ENCODE results near the gene ACOX2. TPM values are rescaled to one million over a fixed set of nuclear protein-coding genes. Genes with fewer than 3 reads are reported as not detected.

Gene ACOX2
- total and polyA plus RNA-seq, 9 donors: 6.8 to 57.7 (median 23.7) TPM

DNA sequence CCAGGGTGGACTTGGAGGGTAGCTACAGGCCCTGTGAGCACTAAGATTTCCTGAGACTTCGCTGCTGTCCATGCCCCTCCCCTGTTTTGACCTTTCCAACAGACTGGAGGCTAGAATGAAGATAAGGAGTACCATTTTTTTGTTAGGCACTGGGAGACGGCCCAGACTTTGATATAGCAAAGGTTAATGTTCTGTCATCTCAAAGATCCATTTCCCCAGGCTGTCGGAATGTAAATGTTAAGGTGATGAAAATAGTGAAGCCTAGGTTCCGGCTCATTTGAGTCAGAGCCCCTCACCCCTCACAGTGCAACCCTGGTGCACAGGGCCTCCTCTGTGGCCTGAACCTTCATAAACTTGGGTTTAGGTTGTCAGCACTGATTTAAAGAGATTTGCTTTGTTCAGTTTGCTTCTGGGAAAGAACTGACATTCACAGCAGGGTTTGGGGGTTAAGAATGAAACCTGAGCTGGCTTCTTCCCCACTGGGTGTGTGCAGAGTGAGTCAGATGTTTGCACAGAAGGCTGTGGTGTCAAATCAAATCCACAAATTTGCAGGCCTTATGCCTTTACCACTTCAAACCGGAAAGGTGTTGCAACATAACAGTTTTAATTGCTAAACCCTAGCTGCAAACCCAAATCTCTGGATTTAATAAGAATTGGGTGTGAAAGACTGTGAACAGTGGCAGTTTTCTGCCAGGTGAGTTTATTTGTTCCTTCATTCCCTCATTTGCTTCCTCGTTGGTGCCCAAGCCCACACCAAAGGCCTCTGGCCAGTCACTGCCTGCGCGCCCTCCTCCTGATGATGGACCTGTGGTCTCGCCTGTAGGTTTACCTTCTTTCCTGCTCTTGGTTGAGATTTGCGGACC lies 65.7 kb downstream of the ACOX2 start:
- TF ChIP-seq EP300 (IDR thresholded peaks at IDR 0.05) (no peak), POLR2A (IDR thresholded peaks at IDR 0.05) (no peak)
- TF ChIP-seq, protein P1, sequence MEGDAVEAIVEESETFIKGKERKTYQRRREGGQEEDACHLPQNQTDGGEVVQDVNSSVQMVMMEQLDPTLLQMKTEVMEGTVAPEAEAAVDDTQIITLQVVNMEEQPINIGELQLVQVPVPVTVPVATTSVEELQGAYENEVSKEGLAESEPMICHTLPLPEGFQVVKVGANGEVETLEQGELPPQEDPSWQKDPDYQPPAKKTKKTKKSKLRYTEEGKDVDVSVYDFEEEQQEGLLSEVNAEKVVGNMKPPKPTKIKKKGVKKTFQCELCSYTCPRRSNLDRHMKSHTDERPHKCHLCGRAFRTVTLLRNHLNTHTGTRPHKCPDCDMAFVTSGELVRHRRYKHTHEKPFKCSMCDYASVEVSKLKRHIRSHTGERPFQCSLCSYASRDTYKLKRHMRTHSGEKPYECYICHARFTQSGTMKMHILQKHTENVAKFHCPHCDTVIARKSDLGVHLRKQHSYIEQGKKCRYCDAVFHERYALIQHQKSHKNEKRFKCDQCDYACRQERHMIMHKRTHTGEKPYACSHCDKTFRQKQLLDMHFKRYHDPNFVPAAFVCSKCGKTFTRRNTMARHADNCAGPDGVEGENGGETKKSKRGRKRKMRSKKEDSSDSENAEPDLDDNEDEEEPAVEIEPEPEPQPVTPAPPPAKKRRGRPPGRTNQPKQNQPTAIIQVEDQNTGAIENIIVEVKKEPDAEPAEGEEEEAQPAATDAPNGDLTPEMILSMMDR (IDR thresholded peaks at IDR 0.05): no peak
- no peaks in the 10 kb centered on the region for H3K36me3 ChIP-seq
- 59 to 65% (median 60%) methylated on average over 10 of the region's 10 CpGs for WGBS, 3 donors
- H3K4me1 ChIP-seq (ENCODE audit: insufficient read depth): no peaks in the 10 kb centered on the region
- DNase-seq: no peak
- no peaks in the 10 kb centered on the region for H3K27me3 ChIP-seq
- H3K4me3 ChIP-seq: no peak overlapping the region
- intact Hi-C loops (cut with DNase I): no loop called here
- no peaks in the 10 kb centered on the region for H3K9me3 ChIP-seq
- no peak overlapping the region for H3K27ac ChIP-seq

DNA sequence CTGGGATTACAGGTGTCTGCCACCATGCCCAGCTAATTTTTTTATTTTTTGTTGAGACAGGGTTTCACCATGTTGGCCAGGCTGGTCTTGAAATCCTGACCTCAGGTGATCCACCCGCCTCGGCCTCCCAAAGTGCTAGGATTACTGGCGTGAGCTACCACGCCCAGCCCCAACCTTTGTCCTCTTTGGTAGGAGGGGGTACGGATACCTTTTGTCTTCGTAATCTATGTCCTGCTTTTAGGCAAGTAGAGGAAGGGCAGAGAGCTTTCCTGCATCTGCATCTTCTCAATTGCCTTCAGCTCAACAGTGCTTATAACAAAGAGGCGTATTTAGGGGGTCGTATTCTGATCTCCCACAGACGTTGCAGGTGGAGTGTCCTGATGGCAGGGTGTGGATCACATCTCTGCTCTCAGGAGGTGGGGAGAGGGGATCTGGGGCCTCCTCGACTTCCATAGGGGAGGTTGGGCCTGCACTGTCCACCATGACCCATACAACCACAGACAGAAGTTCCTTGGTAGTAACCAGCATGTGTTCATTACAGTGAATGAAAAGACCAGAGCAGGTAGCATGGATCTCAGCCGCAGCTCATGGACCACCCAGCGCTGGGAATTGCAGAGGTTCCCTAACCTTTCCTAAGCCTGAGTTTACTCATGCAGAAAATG lies 66.5 kb downstream of the ACOX2 start:
- Histone ChIP-seq H3K27ac (no peak overlapping the region), H3K9me3 (no peaks in the 10 kb centered on the region), H3K36me3 (no peaks in the 10 kb centered on the region), H3K27me3 (no peaks in the 10 kb centered on the region), H3K4me1 (ENCODE audit: insufficient read depth) (no peaks in the 10 kb centered on the region), H3K4me3 (no peak overlapping the region)
- no peak for DNase-seq
- TF ChIP-seq EP300 (IDR thresholded peaks at IDR 0.05) (no peak), POLR2A (IDR thresholded peaks at IDR 0.05) (no peak)
- TF ChIP-seq, protein P1 (IDR thresholded peaks at IDR 0.05): no peak
- intact Hi-C loops (cut with DNase I): no loop called here
- 93 to 94% (median 93%) methylated on average over 12 of the region's 12 CpGs for WGBS, 3 donors

DNA sequence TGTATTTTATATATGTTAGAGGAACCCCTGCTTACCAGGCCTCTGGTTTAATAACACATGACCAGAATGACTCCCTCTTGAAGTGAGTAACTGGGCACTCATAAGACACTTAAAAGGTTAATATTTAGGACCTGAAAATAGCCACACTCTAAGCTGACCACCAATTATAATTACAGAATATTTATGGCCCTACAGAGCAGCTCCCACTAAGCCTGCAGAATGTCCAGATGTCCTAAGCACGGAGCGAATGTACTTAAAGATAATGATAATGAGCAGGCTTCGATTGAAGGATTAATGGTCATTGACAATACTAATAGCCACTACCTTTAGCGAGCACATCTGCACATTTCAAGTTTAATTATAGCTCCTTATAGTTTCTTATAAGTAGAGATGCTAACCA lies 67.9 kb downstream of the ACOX2 start:
- H3K27ac ChIP-seq: no peak overlapping the region

DNA sequence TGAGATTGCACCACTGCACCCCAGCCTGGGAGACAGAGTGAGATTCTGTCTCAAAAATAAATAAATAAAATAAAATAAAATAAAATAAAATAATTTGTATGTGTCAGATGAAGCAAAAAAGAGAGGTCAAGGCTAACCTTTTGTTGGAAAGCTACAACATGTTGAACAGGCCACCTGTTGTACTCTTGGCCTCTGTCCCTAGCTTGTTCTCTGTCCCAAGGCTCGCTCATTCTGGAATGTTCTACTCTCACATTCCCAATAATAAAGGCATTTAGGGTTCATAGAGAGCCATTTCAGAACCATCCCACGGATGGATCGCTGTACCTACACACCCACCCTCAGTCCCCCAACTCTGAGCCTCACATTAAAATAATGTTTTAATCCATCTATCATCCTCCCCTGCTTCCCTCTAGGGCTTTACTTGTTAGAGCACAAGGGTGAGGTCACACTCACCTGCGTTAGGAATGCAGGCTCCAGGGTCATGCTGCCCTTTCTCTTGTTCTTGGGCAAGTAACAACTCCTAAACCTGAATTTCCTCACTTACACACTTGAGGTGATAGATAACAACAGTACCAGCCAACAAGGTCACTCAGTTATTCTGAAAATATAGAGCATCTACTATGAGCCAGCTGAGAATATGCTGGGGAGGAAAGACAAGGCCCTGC lies 70.0 kb downstream of the ACOX2 start:
- Histone ChIP-seq H3K4me3 (no peak overlapping the region), H3K4me1 (ENCODE audit: insufficient read depth) (peaks cover 5% of the 10 kb centered on the region), H3K27me3 (no peaks in the 10 kb centered on the region), H3K9me3 (no peaks in the 10 kb centered on the region), H3K27ac (no peak overlapping the region), H3K36me3 (no peaks in the 10 kb centered on the region)
- no peak for DNase-seq
- TF ChIP-seq EP300 (IDR thresholded peaks at IDR 0.05) (no peak), POLR2A (IDR thresholded peaks at IDR 0.05) (no peak)
- TF ChIP-seq, protein P1 (IDR thresholded peaks at IDR 0.05): no peak
- WGBS, 3 donors: 79 to 84% (median 83%) methylated on average over 4 of the region's 4 CpGs
- intact Hi-C loops (cut with DNase I): no loop called here

More for the DNA sequence above, 67.9 kb downstream of the ACOX2 start:
- intact Hi-C loops (cut with DNase I): no loop called here
- no peak overlapping the region for H3K4me3 ChIP-seq
- 42 to 67% (median 61%) methylated on average over 4 of the region's 4 CpGs for WGBS, 3 donors
- DNase-seq: no peak
- H3K9me3 ChIP-seq: no peaks in the 10 kb centered on the region
- no peaks in the 10 kb centered on the region for H3K36me3 ChIP-seq
- H3K27me3 ChIP-seq: no peaks in the 10 kb centered on the region
- TF ChIP-seq POLR2A (IDR thresholded peaks at IDR 0.05) (no peak), EP300 (IDR thresholded peaks at IDR 0.05) (no peak)
- TF ChIP-seq, protein P1 (IDR thresholded peaks at IDR 0.05): no peak
- no peaks in the 10 kb centered on the region for H3K4me1 ChIP-seq (ENCODE audit: insufficient read depth)
